ENCODE data around the gene ARHGAP5.
A peak's percentile ranks its signal among the peaks of the same experiment; 100 is the strongest.

ARHGAP5 gene, protein sequence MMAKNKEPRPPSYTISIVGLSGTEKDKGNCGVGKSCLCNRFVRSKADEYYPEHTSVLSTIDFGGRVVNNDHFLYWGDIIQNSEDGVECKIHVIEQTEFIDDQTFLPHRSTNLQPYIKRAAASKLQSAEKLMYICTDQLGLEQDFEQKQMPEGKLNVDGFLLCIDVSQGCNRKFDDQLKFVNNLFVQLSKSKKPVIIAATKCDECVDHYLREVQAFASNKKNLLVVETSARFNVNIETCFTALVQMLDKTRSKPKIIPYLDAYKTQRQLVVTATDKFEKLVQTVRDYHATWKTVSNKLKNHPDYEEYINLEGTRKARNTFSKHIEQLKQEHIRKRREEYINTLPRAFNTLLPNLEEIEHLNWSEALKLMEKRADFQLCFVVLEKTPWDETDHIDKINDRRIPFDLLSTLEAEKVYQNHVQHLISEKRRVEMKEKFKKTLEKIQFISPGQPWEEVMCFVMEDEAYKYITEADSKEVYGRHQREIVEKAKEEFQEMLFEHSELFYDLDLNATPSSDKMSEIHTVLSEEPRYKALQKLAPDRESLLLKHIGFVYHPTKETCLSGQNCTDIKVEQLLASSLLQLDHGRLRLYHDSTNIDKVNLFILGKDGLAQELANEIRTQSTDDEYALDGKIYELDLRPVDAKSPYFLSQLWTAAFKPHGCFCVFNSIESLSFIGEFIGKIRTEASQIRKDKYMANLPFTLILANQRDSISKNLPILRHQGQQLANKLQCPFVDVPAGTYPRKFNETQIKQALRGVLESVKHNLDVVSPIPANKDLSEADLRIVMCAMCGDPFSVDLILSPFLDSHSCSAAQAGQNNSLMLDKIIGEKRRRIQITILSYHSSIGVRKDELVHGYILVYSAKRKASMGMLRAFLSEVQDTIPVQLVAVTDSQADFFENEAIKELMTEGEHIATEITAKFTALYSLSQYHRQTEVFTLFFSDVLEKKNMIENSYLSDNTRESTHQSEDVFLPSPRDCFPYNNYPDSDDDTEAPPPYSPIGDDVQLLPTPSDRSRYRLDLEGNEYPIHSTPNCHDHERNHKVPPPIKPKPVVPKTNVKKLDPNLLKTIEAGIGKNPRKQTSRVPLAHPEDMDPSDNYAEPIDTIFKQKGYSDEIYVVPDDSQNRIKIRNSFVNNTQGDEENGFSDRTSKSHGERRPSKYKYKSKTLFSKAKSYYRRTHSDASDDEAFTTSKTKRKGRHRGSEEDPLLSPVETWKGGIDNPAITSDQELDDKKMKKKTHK (N-terminal part only)

DNA sequence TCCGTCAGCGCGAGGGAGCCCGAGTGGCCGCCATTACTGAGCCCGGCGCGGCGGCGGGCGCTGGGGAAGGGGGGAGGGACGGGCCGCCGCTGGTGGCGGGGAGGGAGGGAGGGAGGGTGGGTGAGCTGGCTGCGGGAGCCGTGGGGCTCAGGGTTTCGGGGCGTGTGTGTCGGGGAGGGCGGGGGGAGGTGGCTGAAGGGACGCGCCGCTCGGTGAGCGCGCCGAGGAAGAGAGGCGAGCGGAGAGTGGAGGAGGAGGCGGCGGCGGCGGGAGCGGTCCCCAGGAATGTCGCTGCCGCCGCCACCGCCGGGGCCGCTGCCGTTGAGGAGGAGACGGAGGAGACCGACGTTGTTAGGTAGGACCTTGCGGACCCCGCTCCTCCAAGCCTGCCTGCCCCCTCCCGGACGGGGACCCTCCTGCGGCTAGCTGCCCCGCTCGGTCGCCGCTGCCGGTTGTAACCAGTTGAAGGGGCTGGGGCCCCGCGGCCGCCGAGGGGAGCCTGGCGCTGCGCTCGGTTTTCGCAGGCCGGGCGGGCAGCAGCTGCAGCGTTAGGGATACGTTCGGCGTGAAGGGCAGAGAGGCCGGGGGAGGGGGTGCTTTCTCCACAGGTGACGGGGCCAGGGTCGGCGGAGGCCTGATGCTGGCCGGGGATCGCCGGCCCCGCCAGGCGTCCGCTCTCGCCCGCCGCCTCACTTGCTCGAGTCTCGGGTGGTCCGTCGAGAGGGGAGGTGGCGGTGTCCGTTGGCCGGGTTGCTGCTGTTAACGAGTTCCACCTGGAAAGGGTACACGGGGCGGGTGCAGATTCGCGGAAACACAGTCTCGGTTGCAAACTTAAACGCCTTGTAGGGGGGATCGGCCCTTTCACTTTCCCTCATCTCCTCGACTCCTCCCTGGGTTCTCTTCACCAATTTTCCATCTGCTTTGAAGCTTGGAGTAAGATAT, at the start of gene ARHGAP5:
ARHGAP5 (plus strand) TSS at position 224 of the 942 bp plus-strand sequence. CDS start 13,366 bp downstream, outside the sequence.
- peak; percentile 50 to 51 for DNase-seq (ENCODE audit: low read depth in 2 of 2)

DNA sequence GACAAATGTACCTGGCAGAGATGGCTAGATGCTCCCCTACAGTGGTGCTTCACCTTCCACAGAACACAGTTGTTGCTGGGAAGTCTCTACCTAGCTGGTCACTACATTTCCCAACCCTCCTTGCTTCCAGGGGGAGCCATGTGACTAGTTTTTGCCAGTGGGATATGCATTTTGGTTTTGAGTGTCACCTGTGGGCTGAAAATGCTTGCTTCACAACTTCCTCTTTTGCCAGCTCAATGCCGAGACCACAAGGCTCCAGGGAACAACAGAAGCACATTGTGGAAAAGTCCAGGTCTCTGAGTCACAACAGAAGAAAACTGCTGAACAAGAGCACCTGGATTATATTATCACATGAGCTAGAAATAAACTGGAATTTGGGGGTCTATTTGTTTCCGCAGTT, 48.5 kb upstream of the ARHGAP5 start:
- DNase-seq (ENCODE audit: low read depth in 2 of 2): no peak

DNA sequence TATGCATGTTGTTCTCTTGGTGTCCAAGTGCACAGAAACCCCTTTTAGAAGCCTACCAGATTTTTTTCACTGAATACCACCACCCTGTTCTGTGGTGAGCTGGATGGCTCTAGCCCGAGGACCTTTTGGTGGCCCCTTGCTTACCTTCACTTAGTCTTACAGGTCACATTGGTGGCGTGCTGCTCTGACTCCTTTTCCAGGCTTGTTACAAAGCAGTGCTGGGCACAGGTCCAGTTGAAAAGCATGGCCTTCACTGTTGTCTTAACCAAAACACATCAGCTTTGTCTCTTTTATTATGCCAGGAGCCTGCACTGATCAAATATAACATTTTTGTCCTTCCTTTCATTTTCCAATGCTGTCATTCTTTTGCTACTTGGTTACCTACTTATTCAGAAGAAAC, 43.6 kb upstream of the ARHGAP5 start:
- no peak for DNase-seq (ENCODE audit: low read depth in 2 of 2)

DNA sequence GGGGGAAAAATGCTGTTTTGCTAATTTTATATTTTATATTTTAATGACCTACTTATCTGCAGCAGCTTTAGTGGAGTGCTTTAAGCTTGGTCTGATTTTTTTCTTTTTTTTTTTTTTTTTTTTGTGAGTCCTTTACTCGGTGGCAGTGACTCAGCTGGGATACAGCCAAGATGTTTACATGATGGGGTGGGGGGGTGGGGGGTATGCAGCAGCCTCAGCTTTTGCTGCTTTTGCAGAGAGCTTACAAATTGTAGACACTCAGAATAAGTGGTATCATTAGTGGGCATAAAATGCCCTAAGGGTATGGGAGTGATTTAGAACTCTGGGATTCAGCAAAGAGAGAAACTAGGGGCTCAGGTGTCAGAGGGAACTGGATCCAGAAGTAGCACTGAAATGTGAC, 38.2 kb upstream of the ARHGAP5 start:
- DNase-seq (ENCODE audit: low read depth in 2 of 2): no peak

DNA sequence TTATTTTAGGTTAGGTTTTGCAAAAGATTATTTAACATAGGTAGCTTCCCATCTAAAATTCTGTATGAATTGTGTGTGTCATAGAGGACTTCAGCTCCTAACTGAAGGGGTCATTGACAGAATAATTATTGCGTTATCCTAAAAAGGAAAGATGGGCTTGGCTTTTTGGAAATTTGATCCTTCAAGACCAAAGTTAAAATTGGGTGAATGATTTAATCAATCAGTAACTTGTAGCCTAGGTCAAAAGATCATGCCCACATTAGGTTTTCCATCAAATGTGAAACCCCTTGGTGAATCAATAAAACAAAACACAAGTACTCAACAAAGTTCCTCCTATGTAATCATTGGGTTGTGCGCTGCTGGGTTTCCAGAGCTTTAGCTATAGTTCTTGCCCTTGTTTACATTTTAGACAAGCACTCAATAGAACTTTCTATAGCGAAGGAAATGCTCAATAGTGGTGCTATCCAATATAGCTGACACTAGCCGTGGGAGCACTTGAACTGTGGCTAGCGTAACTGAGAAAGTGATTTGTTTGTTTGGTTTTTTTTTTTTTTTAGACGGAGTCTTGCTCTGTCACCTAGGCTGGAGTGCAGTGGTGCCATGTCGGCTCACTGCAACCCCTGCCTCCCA, 37.6 kb upstream of the ARHGAP5 start:
- DNase-seq (ENCODE audit: low read depth in 2 of 2): no peak

DNA sequence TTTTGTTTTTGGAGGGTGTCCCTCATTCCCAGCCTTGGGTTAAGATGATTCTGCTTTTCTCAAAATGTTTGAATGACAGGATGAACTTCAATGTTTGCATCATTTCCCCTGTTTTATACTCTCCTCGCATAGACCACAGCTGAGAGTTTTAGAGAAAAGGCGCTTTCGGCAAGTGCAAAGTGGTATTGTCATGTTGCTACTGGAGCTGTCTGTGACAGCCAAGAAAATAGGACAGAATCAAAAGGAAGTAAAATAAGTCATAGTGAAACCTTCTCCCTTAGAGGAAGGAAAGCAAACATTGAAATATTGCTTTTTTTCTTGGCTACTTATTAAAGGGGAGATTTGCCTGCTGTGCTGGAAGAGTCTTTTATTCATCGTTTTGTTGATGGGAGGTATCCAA, 33.5 kb upstream of the ARHGAP5 start:
- DNase-seq (ENCODE audit: low read depth in 2 of 2): no peak

DNA sequence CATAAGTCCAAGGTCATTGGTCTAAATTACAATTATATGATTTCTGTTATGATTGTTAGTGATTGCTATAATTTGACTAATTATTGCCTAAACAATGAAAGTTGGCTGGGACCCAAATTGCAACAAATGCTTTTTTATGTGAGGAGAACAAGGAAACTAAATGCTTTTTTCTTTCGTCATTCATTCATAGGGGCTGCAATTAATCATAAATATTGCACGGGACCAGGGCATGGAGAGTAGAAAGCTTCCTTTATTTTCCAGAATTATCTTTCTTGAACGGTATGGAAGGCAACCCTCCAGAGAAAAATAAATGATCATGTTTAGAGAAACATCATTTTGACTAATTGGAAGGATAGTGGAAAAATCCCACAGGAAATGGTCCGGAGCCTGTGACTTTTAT, 32.6 kb upstream of the ARHGAP5 start:
- DNase-seq (ENCODE audit: low read depth in 2 of 2): no peak

DNA sequence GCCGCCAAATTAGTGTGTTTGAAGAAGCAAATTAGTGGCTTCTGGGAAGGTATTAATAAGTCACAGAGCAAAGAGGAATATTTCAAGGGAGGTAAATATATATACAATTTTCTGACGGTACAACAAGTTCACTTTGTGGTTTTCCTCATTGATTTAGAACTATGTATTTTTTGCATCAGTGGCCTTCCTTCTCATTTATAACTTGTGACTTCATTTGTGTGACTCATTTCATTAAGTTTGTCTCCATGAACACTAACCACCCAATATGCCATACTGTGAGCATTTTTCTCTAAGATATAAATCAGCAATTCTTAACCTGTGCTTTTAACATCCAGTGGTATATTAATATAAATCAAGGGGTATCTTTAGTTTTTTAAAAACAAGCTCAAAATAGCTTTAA, 29.3 kb upstream of the ARHGAP5 start:
- DNase-seq (ENCODE audit: low read depth in 2 of 2): no peak

DNA sequence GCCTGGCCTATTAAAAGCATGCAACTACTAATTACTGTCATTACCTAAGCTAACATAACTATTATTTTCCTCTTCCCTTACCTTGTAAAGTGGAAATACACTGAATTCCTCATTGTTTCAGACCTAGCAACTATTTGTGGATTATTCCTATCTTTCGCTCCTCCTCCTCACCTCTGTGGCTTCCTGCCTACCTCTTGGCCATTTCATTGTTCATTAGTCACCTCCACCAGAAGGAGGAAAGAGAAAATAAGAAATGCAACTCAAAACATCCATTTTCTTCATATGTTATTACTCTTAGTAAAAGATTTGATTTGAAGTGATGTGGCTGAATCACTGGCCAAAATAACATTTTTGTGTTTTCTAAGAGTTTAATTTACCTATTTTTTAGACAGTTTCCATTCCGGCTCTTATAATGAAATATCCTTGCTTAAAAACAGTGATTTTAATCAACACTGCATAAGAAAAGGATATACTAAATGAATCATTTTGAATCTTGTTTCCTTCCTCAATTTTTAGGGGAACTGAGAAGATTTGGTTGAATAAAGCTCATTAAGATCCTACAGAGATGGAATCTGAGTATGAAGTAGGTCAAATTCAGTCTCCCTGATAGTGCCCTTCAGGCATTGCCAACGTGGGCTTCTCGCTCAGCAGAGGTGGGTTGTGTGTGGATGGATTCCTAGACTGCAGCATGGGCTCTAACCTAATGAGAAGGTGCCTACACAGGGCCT, 27.6 kb upstream of the ARHGAP5 start:
- DNase-seq (ENCODE audit: low read depth in 2 of 2): no peak

DNA sequence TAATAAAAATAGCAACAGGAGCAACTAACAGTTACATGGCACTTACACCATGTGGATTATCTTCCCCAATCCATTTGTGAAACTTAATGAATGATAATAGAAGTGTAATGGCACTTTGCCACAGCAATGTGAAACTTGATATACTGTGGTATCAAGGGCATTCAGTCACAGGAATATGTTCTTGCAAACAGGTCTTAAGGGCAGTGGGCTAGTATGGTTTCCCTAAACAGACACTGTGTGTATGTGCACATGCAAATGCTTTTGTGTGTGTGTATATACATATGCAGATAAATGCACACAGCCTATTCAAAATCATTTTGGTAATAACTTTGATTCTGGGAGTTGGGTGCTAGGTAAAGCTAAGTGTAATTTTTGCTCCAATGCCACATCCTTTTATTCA, 26.2 kb upstream of the ARHGAP5 start:
- no peak for DNase-seq (ENCODE audit: low read depth in 2 of 2)

DNA sequence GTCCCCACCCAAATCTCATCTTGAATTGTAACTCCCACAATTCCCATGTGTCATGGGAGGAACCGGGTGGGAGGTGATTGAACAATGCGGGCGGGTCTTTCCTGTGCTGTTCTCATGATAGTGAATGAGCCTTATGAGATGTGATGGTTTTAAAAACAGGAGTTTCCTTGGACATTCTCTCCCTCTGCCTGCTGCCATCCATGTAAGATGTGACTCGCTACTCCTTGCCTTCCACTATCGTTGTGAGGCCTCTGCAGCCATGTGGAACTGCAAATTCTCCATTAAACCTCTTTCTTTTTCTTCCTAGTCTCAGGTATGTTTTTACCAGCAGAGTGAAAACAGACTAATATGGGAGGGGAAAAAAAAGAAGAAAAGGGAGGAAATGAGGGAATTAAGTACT, 22.6 kb upstream of the ARHGAP5 start:
- no peak for DNase-seq (ENCODE audit: low read depth in 2 of 2)

DNA sequence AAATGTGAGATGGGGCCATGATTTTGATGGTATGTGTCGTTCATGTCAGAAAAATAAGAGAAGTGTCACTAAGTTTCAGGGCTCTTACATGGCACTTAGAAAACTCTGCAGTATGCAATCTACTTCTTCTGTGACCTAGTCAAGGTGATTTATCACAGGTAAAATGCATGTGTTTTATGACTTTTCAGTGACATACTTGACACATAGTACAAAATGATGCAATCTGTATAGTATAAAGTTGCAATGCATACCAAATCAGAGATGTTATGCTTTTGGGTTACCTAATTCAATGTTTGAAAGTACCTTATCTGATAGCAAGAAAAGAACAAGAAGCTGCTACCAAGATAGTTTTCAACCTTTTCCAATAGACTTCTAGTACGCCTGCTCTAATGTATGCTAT, 21.9 kb upstream of the ARHGAP5 start:
- no peak for DNase-seq (ENCODE audit: low read depth in 2 of 2)

DNA sequence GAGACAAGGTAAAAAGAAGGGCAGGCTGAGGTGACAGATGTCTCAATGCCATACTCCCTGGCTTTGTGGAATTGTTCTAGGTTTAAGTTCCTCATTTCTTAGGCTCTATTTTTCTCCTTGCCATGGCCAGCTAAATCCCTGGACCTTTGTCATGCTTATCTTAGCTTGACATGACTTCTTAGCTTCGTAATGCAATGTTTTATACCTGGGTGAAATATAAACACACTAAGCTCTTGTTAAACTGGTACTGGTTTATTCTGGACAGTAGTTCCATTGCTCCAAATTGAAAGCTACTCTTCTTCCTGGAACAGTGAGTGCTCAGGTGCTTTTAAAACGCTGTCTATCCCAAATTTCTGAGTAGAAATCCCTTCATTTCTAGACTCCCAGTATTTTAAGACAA, 17.4 kb upstream of the ARHGAP5 start:
- no peak for DNase-seq (ENCODE audit: low read depth in 2 of 2)

DNA sequence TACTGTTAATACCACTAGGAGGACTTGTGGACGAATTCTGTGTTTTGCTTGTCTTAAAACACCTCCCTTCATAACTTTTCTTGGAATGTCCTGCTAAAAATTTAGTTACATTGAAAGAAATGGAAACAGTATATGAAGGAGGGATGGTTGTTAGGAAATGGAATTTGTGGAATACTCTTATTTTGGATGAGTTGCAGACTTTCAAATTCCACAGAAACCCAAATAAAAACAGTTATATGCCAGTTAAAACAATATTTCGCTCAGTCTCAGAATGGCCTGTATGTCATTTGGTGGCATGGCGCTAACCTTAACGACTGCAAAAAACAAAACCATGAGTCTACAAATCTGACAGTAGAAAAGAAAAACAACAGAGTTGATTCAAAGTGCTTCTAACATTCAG, 12.2 kb upstream of the ARHGAP5 start:
- no peak for DNase-seq (ENCODE audit: low read depth in 2 of 2)

DNA sequence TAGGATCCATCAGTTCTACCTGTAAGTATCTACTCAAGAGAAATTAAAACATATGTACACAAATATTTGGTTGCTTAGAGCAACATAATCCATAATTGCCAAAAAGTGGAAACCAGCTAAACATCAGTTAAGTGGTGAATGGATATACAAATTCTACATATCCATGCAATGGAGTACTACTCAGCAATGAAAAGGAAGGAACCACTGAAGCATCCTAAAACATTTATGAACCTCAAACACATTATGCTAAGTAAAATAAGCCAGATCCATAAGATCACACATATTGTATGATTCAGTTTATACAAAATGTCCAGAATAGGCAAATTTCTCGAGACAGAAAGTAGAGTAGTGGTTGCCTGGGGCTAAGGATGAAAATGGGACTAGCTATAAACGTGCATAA, 8.4 kb upstream of the ARHGAP5 start:
- DNase-seq (ENCODE audit: low read depth in 2 of 2): no peak

DNA sequence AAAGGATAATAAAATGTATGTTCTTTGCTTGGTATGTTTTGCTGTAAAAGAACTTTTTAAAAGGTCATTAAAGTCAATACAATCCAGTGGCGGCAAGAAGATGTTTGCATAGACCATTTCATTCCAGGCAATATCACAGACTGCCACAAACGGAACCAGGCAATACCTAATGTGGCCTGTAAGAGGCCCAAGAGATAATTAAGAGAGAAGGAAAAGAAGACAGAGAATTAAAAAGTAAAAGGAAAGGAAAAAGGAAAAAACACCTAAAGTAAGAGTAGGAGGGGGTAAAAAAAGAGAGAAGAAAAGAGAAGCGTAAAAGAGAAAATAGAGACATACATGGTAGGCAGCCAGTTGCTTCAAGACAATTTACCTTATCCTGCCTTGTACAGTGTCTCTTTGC, 6.8 kb upstream of the ARHGAP5 start:
- DNase-seq (ENCODE audit: low read depth in 2 of 2): no peak

DNA sequence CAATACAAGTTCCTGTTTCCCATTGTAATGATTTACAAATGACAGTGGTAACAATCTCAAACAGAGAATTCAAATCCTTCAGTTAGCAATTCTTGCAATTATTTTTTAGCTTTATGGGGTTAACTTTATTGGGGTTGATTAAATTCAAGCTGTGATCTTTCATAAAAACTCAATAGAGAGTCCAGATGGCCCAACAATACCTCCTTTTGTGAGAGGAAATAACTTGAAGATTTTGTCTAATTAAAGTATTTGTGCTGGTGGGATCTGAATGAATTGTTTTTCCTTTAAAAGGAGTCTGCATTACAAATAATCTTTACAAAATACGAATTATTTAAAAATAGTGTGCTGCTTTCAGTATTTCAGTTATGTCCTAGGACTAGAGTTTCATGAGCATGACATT, 4.4 kb upstream of the ARHGAP5 start:
- DNase-seq (ENCODE audit: low read depth in 2 of 2): no peak

DNA sequence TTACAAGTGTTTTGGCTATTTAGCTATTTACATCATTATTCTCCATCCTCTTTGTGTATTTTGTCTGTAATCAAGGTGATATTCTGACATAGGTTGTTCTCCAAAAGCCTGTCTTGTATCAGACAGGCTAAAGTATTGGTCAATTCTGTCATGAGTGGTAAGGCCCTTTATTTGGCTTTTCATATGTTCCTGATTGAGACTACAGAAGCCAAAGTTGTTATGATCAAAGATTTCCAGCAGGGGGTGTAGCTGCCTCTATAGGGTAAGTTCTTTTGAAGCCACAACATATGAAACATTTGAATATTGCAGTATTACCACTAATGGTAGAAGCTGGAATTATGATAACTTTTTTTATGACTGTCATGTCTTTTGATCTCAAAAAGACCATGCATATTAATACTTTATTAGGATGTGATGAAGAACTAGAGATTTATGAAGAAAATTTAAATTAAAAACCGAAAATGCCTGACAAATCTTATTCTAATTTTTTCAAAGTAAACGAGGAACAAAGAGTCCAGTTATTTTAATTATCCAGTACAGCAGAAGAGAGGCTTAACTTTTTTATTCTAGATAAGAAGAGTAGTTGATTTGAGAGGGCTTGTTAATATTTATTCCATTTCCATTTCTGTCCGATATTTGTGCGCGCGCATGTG, 3.4 kb upstream of the ARHGAP5 start:
- DNase-seq (ENCODE audit: low read depth in 2 of 2): peak in 1 of 2 donors; percentile 39

DNA sequence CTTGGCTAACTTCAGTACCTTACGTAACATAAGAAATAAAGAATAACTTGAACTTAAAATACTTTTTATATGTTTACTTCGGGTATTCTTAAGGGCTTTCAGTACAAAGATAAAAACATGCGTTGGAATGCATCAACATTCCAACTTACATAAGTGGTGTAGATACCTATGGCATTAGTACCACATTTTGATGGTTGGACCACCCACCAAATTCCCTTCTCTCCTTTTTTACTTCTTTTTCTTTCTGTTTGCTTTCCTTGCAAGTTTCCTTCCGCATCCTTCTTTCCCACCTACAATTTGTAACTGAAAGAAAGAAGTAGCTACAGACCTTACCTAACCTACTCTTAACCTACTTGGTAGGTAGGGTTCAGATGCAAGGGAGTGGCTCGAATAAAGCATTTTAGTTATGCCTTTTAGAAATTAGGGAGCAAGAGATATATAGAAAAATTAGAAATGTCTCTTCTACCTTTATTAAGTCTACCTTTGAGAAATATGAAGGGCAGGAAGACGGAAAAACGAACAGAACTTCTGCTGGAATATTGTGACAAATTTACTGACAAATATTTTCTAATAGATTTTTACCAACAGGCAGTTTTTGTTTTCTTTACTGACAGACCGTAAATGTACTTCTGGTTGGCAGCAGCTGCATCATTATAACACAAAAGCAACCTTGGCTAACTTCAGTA, 2.1 kb upstream of the ARHGAP5 start:
- no peak for DNase-seq (ENCODE audit: low read depth in 2 of 2)
